Activated B cell treated with CpG ODN at 0.5 μM for 24 hours (primary cell): ENCODE data around the gene FALEC. TPM values are rescaled to one million over a fixed set of nuclear protein-coding genes. Genes with fewer than 3 reads are reported as not detected.
"Not testable (repeated sequence)": the region's sequence is repeated elsewhere in the genome, so short reads cannot be mapped to it uniquely, and the experiment has no call there.

ENCODE experiments used
- ATAC-seq: fragments of 200-7000 bp; cut with Tn5 transposase; one replicate; pipeline ENCODE4 v1.10.0; 2021; ENCODE audit warnings: low read depth, mild to moderate bottlenecking, moderate library complexity
- CTCF ChIA-PET: fragments of 350-600 bp; sonication (Branson Sonifier 250); formaldehyde crosslinking; loops from one replicate; lab custom pipeline; 2021; ENCODE audit warnings: antibody characterized with exemption; lab: Charles Lee
- POLR2A ChIA-PET: fragments of 350-600 bp; sonication (Branson Sonifier 250); formaldehyde crosslinking; loops from one replicate; lab custom pipeline; 2021; ENCODE audit warnings: antibody characterized with exemption; lab: Charles Lee
- DNase-seq: peaks from one replicate; pipeline ENCODE4 v3.0.0; 2022
- H3K27ac Mint-ChIP-seq: one replicate; pipeline ENCODE4 v1.8.0; 2020; ENCODE audit warnings: mixed read lengths
- H3K27me3 Mint-ChIP-seq: one replicate; pipeline ENCODE4 v1.8.0; 2021; ENCODE audit warnings: mixed read lengths
- H3K36me3 Mint-ChIP-seq: one replicate; pipeline ENCODE4 v1.8.0; 2021; ENCODE audit warnings: low read depth, mixed read lengths
- H3K4me1 Mint-ChIP-seq: one replicate; pipeline ENCODE4 v1.8.0; 2021; ENCODE audit warnings: mixed read lengths
- H3K4me3 Mint-ChIP-seq: one replicate; pipeline ENCODE4 v1.8.0; 2020; ENCODE audit warnings: mild to moderate bottlenecking, mixed read lengths
- H3K9me3 Mint-ChIP-seq: one replicate; pipeline ENCODE4 v1.8.0; 2020; ENCODE audit warnings: mixed read lengths
- intact Hi-C: fragments of 100-400 bp; cut with micrococcal nuclease; formaldehyde crosslinking; loops from one replicate; pipeline ENCODE4 v1.15.1; 2024
- total RNA-seq: library from RNA; stranded (reverse); gene quantifications from 2 replicates; pipeline ENCODE4 v1.2.3, GENCODE V29; 2022
- TF ChIP-seq, protein P1 (sequence below): fragments of 200-600 bp; IDR thresholded peaks from one replicate; pipeline ENCODE4 v1.8.0; 2022; ENCODE audit warnings: antibody characterized with exemption, mild to moderate bottlenecking

FALEC gene
- total RNA-seq, 1 donor from 2014 or later = 1.1 TPM

DNA sequence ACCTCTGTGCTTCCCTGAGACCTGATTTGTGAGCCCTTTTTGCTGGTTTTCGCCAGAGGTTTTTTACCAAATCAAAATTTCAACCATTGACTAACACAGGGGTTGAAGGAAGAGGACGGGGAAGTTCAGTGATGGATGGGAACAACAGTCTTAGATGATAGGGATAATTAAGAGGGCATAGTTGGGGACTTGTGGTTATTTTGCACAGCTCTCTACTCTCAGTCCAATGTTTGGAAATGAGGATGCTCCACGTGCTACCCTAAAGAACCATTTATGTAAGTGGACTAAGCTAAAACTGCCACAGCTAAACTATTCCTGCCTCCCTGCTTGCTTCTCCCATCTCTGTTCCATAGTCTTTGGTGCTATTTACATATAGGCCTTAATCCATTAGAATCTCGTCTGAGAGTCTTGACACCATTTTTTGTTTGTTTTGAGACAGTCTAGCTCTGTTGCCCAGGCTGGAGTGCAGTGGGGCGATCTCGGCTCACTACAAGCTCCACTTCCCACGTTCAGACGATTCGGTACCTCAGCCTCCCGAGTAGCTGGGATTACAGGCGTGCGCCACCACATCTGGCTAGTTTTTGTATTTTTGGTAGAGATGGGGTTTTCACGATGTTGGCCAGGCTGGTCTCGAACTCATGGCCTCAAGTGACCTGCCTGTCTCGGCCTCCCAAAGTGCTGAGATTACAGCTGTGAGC lies 64.5 kb downstream of the FALEC start:
- ChIA-PET CTCF (interaction anchor here (1.1 to 9.8 kb wide), 5 partner anchors 12 to 41 kb away, joined by 3 to 196 read pairs (median 21); no protein-coding TSS in a partner anchor), POLR2A (interaction anchor here (0.5 to 14.3 kb wide), 27 partner anchors 9 to 675 kb away, joined by 3 to 1106 read pairs (median 8); partner anchors contain the start of genes CERS2, ENSA, FALEC and GOLPH3L)
- ATAC-seq = peak; percentile 4
- Mint-ChIP-seq H3K4me3 (peak overlapping the region; percentile 81), H3K27me3 (no peaks in the 10 kb centered on the region), H3K27ac (peak overlapping the region; percentile 90), H3K9me3 (no peaks in the 10 kb centered on the region), H3K4me1 (peaks cover 40% of the 10 kb centered on the region), H3K36me3 (peaks cover 41% of the 10 kb centered on the region)
- TF ChIP-seq, protein P1, sequence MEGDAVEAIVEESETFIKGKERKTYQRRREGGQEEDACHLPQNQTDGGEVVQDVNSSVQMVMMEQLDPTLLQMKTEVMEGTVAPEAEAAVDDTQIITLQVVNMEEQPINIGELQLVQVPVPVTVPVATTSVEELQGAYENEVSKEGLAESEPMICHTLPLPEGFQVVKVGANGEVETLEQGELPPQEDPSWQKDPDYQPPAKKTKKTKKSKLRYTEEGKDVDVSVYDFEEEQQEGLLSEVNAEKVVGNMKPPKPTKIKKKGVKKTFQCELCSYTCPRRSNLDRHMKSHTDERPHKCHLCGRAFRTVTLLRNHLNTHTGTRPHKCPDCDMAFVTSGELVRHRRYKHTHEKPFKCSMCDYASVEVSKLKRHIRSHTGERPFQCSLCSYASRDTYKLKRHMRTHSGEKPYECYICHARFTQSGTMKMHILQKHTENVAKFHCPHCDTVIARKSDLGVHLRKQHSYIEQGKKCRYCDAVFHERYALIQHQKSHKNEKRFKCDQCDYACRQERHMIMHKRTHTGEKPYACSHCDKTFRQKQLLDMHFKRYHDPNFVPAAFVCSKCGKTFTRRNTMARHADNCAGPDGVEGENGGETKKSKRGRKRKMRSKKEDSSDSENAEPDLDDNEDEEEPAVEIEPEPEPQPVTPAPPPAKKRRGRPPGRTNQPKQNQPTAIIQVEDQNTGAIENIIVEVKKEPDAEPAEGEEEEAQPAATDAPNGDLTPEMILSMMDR = no peak
- no peak for DNase-seq
- intact Hi-C loops = loop anchor here (1.0 kb wide), 5 partner anchors 13 to 49 kb away; partner anchors contain the start of gene ENSA

DNA sequence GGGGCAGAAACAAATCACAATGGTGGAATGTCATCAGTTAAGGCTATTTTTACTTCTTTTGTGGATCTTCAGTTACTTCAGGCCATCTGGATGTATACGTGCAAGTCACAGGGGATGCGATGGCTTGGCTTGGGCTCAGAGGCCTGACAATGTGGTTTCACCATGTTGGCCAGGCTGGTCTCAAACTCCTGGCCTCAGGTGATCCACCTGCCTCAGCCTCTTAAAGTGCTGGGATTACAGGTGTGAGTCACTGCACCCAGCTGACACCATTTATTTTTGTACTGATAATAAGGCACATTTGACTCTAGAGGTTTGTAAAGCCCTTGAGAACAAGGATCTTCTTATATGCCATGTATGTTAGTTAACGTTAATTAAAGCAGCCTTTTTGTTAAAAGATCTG lies 65.4 kb downstream of the FALEC start:
- peak overlapping the region; percentile 81 for H3K4me3 Mint-ChIP-seq
- intact Hi-C loops, H3K9me3 Mint-ChIP-seq, DNase-seq, ATAC-seq, H3K27me3 Mint-ChIP-seq: not testable (repeated sequence)
- ChIA-PET POLR2A (interaction anchor here (2.0 to 14.3 kb wide), 4 partner anchors 16 to 217 kb away, joined by 18 to 1106 read pairs (median 52); partner anchors contain the start of gene RPRD2), CTCF (interaction anchor here (9.8 kb wide), 1 partner anchor 19 kb away, joined by 196 read pairs; no protein-coding TSS in a partner anchor)
- peaks cover 34% of the 10 kb centered on the region for H3K4me1 Mint-ChIP-seq
- peak overlapping the region; percentile 90 for H3K27ac Mint-ChIP-seq
- H3K36me3 Mint-ChIP-seq = peaks cover 33% of the 10 kb centered on the region

DNA sequence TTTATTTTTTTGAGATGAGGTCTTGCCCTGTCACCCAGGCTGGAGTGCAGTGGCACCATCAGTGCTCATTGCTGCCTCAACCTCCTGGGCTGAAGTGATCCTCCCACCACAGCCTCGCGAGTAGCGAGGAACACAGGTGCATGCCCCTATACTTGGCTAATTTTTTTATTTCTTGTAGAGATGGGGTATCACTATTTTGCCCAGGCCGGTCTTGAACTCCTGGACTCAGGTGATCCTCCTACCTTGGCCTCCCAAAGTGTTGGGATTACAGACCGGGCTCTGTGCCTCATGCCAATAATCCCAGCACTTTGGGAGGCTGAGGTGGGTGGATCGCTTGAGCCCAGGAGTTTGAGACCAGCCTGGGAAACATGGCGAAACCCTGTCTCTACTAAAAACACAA lies 65.9 kb downstream of the FALEC start:
- DNase-seq, H3K27me3 Mint-ChIP-seq, ATAC-seq, H3K9me3 Mint-ChIP-seq, H3K27ac Mint-ChIP-seq, intact Hi-C loops, H3K4me3 Mint-ChIP-seq: not testable (repeated sequence)
- POLR2A ChIA-PET = interaction anchor here (3.6 to 14.3 kb wide), 2 partner anchors 16 to 33 kb away, joined by 40 to 1106 read pairs; no protein-coding TSS in a partner anchor
- Mint-ChIP-seq H3K4me1 (peaks cover 29% of the 10 kb centered on the region), H3K36me3 (peaks cover 28% of the 10 kb centered on the region)
- CTCF ChIA-PET = interaction anchor here (9.8 kb wide), 1 partner anchor 20 kb away, joined by 196 read pairs; no protein-coding TSS in a partner anchor

DNA sequence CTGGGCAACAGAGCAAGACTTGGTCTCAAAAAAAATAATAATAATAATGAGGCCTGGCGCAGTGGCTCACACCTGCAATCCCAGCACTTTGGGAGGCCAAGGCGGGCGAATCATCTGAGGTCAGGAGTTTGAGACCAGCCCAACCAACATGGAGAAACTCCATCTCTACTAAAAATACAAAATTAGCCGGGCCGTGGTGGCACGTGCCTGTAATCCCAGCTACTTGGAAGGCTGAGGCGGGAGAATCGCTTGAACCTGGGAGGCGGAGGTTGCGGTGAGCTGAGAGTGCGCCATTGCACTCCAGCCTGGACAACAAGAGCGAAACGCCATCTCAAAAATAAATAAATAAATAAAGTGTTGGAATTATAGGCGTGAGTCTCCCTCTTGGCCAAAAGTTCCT lies 66.4 kb downstream of the FALEC start:
- H3K4me3 Mint-ChIP-seq, H3K9me3 Mint-ChIP-seq, H3K27me3 Mint-ChIP-seq, DNase-seq, ATAC-seq, H3K27ac Mint-ChIP-seq, intact Hi-C loops: not testable (repeated sequence)
- CTCF ChIA-PET = interaction anchor here (9.8 kb wide), 1 partner anchor 20 kb away, joined by 196 read pairs; no protein-coding TSS in a partner anchor
- peaks cover 25% of the 10 kb centered on the region for H3K4me1 Mint-ChIP-seq
- POLR2A ChIA-PET = interaction anchor here (14.3 kb wide), 1 partner anchor 17 kb away, joined by 1106 read pairs; no protein-coding TSS in a partner anchor
- peaks cover 23% of the 10 kb centered on the region for H3K36me3 Mint-ChIP-seq

DNA sequence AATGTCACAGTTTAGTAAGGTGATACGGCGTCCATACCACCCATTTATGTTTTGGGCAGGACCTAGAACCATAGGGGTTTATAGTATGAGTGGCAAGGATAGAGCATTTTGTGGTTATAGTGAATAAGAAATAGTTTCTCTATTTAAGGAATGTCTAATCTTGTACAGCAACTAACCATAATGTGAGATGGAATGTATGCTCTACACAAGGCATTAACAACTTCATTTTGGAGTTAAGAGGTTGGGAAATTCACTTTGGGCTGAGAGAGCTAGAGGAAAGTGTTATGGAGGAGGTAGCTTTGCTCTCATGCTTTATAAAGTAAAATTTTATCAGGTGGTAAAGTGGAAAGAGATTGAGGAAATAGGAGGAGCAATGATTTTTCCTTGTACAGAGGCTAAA lies 66.8 kb downstream of the FALEC start:
- peaks cover 18% of the 10 kb centered on the region for H3K36me3 Mint-ChIP-seq
- POLR2A ChIA-PET = interaction anchor here (14.3 kb wide), 1 partner anchor 17 kb away, joined by 1106 read pairs; no protein-coding TSS in a partner anchor
- H3K27ac Mint-ChIP-seq = no peak overlapping the region
- H3K4me1 Mint-ChIP-seq = peaks cover 22% of the 10 kb centered on the region
- ATAC-seq (no peak), DNase-seq (no peak)
- CTCF ChIA-PET = no interaction called here
- TF ChIP-seq, protein P1 = no peak
- no peaks in the 10 kb centered on the region for H3K9me3 Mint-ChIP-seq
- intact Hi-C loops = no loop called here
- H3K4me3 Mint-ChIP-seq = no peak overlapping the region
- no peaks in the 10 kb centered on the region for H3K27me3 Mint-ChIP-seq

Other genes with a start within 250 kb of the FALEC start
- gene APH1A, start 246.7 kb upstream of the FALEC start, total RNA-seq = 145 TPM in 2 replicates
- gene C1orf54, start 243.0 kb upstream of the FALEC start, total RNA-seq = 0.38 and 0.39 TPM in 2 replicates
- 0.20 and 1.0 TPM in 2 replicates for gene CIART, start 233.2 kb upstream of the FALEC start, total RNA-seq
- gene MRPS21, start 221.9 kb upstream of the FALEC start, total RNA-seq = 66.8 and 69.2 TPM in 2 replicates
- gene PRPF3, start 194.2 kb upstream of the FALEC start, total RNA-seq = 112 and 136 TPM in 2 replicates
- gene RPRD2, start 151.6 kb upstream of the FALEC start, total RNA-seq = 27.1 and 28.6 TPM in 2 replicates
- 42.6 and 50.7 TPM in 2 replicates for gene TARS2, start 28.3 kb upstream of the FALEC start, total RNA-seq
- 1.7 and 2.1 TPM in 2 replicates for gene ECM1, start 7.6 kb upstream of the FALEC start, total RNA-seq
- gene ADAMTSL4, start 33.7 kb downstream of the FALEC start, total RNA-seq = 0.11 TPM in 1 of 2 replicates, not detected in the other
- gene MCL1, start 63.9 kb downstream of the FALEC start, total RNA-seq = 224 and 233 TPM in 2 replicates
- 202 and 227 TPM in 2 replicates for gene ENSA, start 113.9 kb downstream of the FALEC start, total RNA-seq
- 19.7 and 22.5 TPM in 2 replicates for gene GOLPH3L, start 181.4 kb downstream of the FALEC start, total RNA-seq
- 1.4 and 1.6 TPM in 2 replicates for gene HORMAD1, start 205.1 kb downstream of the FALEC start, total RNA-seq